Measurements from ENCODE around the gene ACOT4. TPM values are rescaled to one million over a fixed set of nuclear protein-coding genes. Genes with fewer than 3 reads are reported as not detected.
"Not testable (repeated sequence)": the region's sequence is repeated elsewhere in the genome, so short reads cannot be mapped to it uniquely, and the experiment has no call there.

Gene ACOT4
- total RNA-seq, 2 experiments from 2014 or later = 0.83 to 0.93 TPM

DNA sequence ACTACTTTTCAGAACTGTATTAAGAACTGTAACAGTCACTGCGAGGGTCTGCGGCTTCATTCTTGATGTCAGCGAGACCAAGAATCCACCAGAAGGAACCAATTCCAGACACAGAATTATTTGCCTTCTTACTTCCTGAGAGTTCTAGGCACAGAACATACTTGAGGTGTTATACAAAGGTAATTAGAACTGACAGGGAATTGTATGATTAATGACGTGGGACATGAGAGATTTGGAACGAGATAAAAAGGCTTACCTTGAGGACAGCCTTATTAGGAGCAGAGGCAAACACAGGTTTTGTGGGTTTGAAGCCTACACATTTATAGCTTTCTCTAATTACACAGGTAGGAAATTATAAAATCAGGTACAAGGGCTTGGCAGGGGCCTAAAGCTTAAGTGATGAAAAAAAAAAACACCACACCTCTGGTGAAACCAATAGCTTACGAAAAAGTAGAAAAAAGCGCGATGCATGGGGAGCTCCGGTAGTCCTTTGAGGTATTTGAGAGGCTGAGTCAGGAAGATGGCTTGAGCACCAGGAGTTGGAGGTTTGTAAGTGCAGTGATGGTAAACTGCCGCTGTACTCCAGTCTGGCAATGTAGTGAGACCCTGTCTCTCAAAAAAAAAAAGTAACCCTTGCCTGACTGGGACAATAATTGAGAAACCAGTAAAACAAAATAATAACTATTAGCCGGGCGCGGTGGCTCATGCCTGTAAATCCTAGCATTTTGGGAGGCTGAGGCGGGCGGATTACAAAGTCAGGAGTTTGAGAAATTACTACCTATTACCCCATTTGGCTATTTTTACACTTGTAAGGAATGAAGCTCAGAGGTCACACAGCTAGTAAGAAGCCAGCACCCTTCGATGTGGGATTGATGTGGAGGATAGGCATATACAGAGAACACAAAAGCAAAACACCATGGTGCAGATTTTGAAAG is 23.5 kb upstream of the ACOT4 start:
- Mint-ChIP-seq H3K4me1 (peaks cover 41% of the 10 kb centered on the region), H3K4me3 (peak overlapping the region; percentile 85), H3K27ac (peak overlapping the region; percentile 91), H3K36me3 (ENCODE audit: low read depth) (peaks cover 24% of the 10 kb centered on the region), H3K9me3 (peaks cover 4% of the 10 kb centered on the region), H3K27me3 (no peaks in the 10 kb centered on the region)
- no peak for DNase-seq
- CTCF ChIA-PET = interaction anchor here (0.7 to 4.8 kb wide), 17 partner anchors 8 to 257 kb away, joined by 3 to 52 read pairs (median 4); partner anchors contain the start of genes ACOT4, DNAL1 and RIOX1
- POLR2A ChIA-PET = interaction anchor here (0.6 to 4.5 kb wide), 28 partner anchors 9 to 510 kb away, joined by 3 to 44 read pairs (median 4); partner anchors contain the start of genes ACOT4, ACOT6, DNAL1 and NUMB

- CTCF ChIA-PET = interaction anchor here (0.9 to 4.8 kb wide), 16 partner anchors 9 to 257 kb away, joined by 3 to 52 read pairs (median 4); partner anchors contain the start of genes ACOT4, DNAL1 and RIOX1
- peak overlapping the region; percentile 91 for H3K27ac Mint-ChIP-seq
- H3K36me3 Mint-ChIP-seq (ENCODE audit: low read depth) = peaks cover 28% of the 10 kb centered on the region
- POLR2A ChIA-PET = interaction anchor here (0.6 to 4.5 kb wide), 27 partner anchors 9 to 511 kb away, joined by 3 to 44 read pairs (median 4); partner anchors contain the start of genes ACOT4, ACOT6, NUMB and PTGR2
- H3K4me1 Mint-ChIP-seq = peaks cover 41% of the 10 kb centered on the region
- not testable (repeated sequence) for H3K27me3 Mint-ChIP-seq, DNase-seq, H3K9me3 Mint-ChIP-seq
- H3K4me3 Mint-ChIP-seq = peak overlapping the region; percentile 85
Observed at GRCh38 chr14:73568886-73569184, 22.8 kb upstream of the ACOT4 start.

GRCh38 chr14:73569185-73569958 is 22.3 kb upstream of the ACOT4 start, which contains the start of gene ACOT2:
TSS of gene ACOT2 (plus strand) at chr14:73569213. CDS start at chr14:73569241, 28 bp downstream.
- not testable (repeated sequence) for H3K27me3 Mint-ChIP-seq, H3K9me3 Mint-ChIP-seq
- H3K4me3 Mint-ChIP-seq = peak within 1 kb of the TSS; percentile 85
- peak; percentile 77 for DNase-seq
- peak within 1 kb of the TSS; percentile 91 for H3K27ac Mint-ChIP-seq
- CTCF ChIA-PET = interaction anchor here (0.6 to 4.8 kb wide), 26 partner anchors 8 to 382 kb away, joined by 3 to 52 read pairs (median 4); partner anchors contain the start of genes ACOT4, ACOT6, DNAL1 and RIOX1
- peaks cover 41% of the 10 kb centered on the region for H3K4me1 Mint-ChIP-seq
- POLR2A ChIA-PET = interaction anchor here (0.6 to 4.5 kb wide), 32 partner anchors 8 to 905 kb away, joined by 3 to 44 read pairs (median 4); partner anchors contain the start of genes ACOT4, ACOT6, NUMB and PTGR2
- peaks cover 31% of the 10 kb centered on the region for H3K36me3 Mint-ChIP-seq (ENCODE audit: low read depth)

GRCh38 chr14:73570913-73571312 is 20.8 kb upstream of the ACOT4 start:
- ChIA-PET POLR2A (interaction anchor here (0.6 to 4.5 kb wide), 11 partner anchors 9 to 327 kb away, joined by 3 to 44 read pairs (median 3); partner anchors contain the start of genes ACOT4, ACOT6, PTGR2 and RIOX1), CTCF (interaction anchor here (0.6 to 4.8 kb wide), 31 partner anchors 9 to 923 kb away, joined by 3 to 52 read pairs (median 4); partner anchors contain the start of genes ACOT4, ACOT6, ISCA2 and RIOX1)
- H3K27ac Mint-ChIP-seq, H3K27me3 Mint-ChIP-seq, H3K9me3 Mint-ChIP-seq: not testable (repeated sequence)
- H3K36me3 Mint-ChIP-seq (ENCODE audit: low read depth) = peaks cover 28% of the 10 kb centered on the region
- H3K4me1 Mint-ChIP-seq = peaks cover 31% of the 10 kb centered on the region
- H3K4me3 Mint-ChIP-seq = peak overlapping the region; percentile 24
- peak; percentile 70 for DNase-seq

DNA sequence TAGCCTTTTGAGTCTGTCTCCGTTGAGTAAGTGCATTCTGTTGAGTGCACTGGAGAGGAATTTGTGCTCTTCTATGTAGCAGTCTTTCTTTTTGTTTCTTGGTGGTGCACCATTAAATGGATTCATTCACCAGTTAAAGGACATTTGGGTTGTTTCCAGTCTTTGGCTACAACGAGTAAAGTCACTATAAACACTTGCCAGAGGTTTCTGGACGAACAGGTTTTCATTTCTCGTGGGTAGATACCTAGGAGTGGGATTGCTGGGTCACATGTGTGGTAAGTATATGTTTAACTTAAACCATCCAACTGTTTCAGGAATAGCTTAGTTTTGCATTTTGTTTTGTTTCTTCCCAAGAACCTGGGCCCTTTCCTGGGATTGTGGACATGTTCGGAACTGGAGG is 18.6 kb upstream of the ACOT4 start:
- CTCF ChIA-PET = not testable (repeated sequence)

DNA sequence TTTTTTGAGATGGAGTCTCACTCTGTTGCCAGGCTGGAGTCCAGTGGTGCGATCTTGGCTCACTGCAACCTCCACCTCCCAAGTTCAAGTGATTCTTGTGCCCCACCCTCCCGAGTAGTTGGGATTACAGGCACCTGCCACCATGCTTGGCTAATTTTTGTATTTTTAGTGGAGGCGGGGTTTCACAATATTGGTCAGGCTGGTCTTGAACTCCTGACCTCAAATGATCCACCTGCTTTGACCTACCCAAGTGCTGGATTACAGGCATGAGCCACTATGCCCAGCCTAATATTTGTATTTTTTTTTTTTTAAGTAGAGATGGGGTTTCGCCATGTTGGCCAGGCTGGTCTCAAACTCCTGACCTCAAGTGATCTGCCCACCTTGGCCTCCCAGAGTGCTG is 17.9 kb upstream of the ACOT4 start:
- CTCF ChIA-PET, H3K27me3 Mint-ChIP-seq, DNase-seq, H3K4me3 Mint-ChIP-seq, POLR2A ChIA-PET, H3K27ac Mint-ChIP-seq, H3K9me3 Mint-ChIP-seq: not testable (repeated sequence)
- Mint-ChIP-seq H3K36me3 (ENCODE audit: low read depth) (peaks cover 19% of the 10 kb centered on the region), H3K4me1 (peaks cover 12% of the 10 kb centered on the region)

More for the DNA sequence above, 18.6 kb upstream of the ACOT4 start:
- DNase-seq, H3K9me3 Mint-ChIP-seq, H3K4me3 Mint-ChIP-seq, POLR2A ChIA-PET, H3K27me3 Mint-ChIP-seq, H3K27ac Mint-ChIP-seq: not testable (repeated sequence)
- H3K4me1 Mint-ChIP-seq = peaks cover 19% of the 10 kb centered on the region
- H3K36me3 Mint-ChIP-seq (ENCODE audit: low read depth) = peaks cover 20% of the 10 kb centered on the region

GRCh38 chr14:73574251-73574650 is 17.4 kb upstream of the ACOT4 start:
- POLR2A ChIA-PET, H3K9me3 Mint-ChIP-seq, CTCF ChIA-PET, DNase-seq, H3K27me3 Mint-ChIP-seq, H3K27ac Mint-ChIP-seq, H3K4me3 Mint-ChIP-seq: not testable (repeated sequence)
- Mint-ChIP-seq H3K4me1 (peaks cover 11% of the 10 kb centered on the region), H3K36me3 (ENCODE audit: low read depth) (peaks cover 19% of the 10 kb centered on the region)

DNA sequence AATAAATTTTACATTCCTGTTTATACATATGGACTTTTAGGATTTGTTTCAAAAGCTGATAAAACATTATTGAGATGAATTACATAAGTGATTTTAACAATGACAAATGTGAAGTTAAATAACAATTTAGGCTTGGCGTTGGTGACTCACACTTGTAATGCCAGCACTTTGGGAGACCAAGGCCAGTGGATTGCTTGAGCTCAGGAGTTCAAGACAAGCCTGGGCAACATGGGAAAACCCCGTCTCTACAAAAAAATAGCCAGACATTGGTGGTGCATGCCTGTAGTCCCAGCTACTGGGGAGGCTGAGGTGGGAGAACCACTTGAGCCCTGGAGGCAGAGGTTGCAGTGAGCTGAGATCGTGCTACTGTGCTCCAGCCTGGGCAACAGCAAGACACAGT is 15.3 kb upstream of the ACOT4 start:
- POLR2A ChIA-PET = no interaction called here
- no peak for DNase-seq
- Mint-ChIP-seq H3K27me3 (no peaks in the 10 kb centered on the region), H3K9me3 (no peaks in the 10 kb centered on the region), H3K36me3 (ENCODE audit: low read depth) (peaks cover 21% of the 10 kb centered on the region), H3K4me1 (no peaks in the 10 kb centered on the region), H3K4me3 (no peak overlapping the region), H3K27ac (no peak overlapping the region)
- CTCF ChIA-PET = no interaction called here

- ChIA-PET CTCF (interaction anchor here (1.4 kb wide), 1 partner anchor 9 kb away, joined by 5 read pairs; the partner anchor contains the start of gene ACOT2), POLR2A (interaction anchor here (1.1 kb wide), 1 partner anchor 8 kb away, joined by 5 read pairs; the partner anchor contains the start of gene ACOT2)
- not testable (repeated sequence) for DNase-seq, H3K27me3 Mint-ChIP-seq, H3K4me3 Mint-ChIP-seq, H3K27ac Mint-ChIP-seq, H3K9me3 Mint-ChIP-seq, H3K4me1 Mint-ChIP-seq
- H3K36me3 Mint-ChIP-seq (ENCODE audit: low read depth) = peaks cover 21% of the 10 kb centered on the region
Observed at GRCh38 chr14:73577214-73577613, 14.5 kb upstream of the ACOT4 start.

DNA sequence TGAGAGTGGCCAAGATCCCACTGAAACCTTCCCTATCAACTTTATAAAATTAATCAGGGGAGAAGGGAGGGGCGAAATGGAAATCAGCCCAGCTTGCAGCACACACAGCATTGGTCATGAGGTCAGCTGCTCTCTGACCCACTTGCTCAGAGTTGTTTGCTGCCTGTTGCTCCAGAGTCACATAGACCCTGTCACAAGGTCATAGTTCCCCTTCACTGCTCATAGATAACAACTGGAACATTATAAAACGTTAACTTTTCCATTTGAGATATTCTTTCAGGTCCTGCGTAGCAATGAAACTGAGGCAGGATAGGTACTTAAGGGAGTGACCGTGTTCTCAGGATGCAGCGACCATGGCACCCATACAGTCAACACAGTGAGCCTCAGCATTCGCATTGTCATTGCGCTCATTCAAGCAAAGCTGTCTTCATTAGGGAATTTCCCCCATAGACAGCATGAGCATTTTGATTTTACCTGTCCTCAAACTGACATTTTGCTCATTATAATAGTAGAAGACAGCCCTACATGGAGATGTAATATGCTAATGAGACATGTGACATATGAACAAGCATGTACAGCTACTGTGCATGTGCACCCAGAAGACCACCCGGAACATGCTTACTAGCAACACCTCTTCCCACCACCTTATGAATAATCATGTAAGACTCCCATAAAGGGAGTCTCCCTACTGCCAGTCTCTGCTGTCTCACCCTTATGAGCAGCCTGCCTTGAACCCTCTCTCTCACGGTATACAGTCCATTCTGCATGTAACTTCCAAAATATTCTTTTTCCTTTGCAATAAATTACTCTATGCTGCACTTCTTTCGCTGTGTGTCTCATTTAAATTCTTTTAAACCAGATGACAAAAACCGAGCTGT is 9.3 kb upstream of the ACOT4 start:
- H3K9me3 Mint-ChIP-seq; DNase-seq; H3K4me3 Mint-ChIP-seq; H3K4me1 Mint-ChIP-seq; H3K27ac Mint-ChIP-seq; H3K27me3 Mint-ChIP-seq; POLR2A ChIA-PET; H3K36me3 Mint-ChIP-seq (ENCODE audit: low read depth); CTCF ChIA-PET: not testable (repeated sequence)

- no peak overlapping the region for H3K27ac Mint-ChIP-seq
- CTCF ChIA-PET = interaction anchor here (3.2 kb wide), 1 partner anchor 19 kb away, joined by 22 read pairs; the partner anchor contains the start of gene ACOT2
- H3K9me3 Mint-ChIP-seq = no peaks in the 10 kb centered on the region
- no peak overlapping the region for H3K4me3 Mint-ChIP-seq
- DNase-seq = no peak
- H3K27me3 Mint-ChIP-seq = peaks cover 2% of the 10 kb centered on the region
- POLR2A ChIA-PET = no interaction called here
- no peaks in the 10 kb centered on the region for H3K36me3 Mint-ChIP-seq (ENCODE audit: low read depth)
- H3K4me1 Mint-ChIP-seq = peaks cover 7% of the 10 kb centered on the region
Observed at GRCh38 chr14:73588695-73589094, 3.0 kb upstream of the ACOT4 start.

DNA sequence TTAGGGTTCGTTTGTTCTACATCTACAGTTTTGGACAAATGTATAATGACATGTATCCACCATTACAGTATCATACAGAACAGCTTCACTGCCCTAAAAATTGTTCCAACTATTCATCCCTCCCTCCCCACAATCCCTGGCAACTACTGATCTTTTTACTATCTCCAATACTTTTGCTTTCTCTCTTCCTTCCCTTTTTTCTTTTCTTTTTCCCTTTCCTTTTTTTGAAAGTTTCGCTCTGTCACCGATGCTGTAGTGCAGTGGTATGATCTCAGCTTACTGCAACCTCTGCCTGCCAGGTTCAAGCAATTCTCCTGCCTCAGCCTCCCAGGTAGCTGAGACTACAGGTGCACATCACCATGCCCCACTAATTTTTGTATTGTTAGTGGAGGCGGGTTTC is 2.6 kb upstream of the ACOT4 start:
- Mint-ChIP-seq H3K4me3 (no peak overlapping the region), H3K9me3 (no peaks in the 10 kb centered on the region), H3K27ac (no peak overlapping the region), H3K36me3 (ENCODE audit: low read depth) (no peaks in the 10 kb centered on the region), H3K27me3 (peaks cover 2% of the 10 kb centered on the region), H3K4me1 (peaks cover 8% of the 10 kb centered on the region)
- CTCF ChIA-PET = interaction anchor here (0.6 to 3.2 kb wide), 3 partner anchors 19 to 81 kb away, joined by 4 to 22 read pairs (median 5); partner anchors contain the start of gene ACOT2
- POLR2A ChIA-PET = interaction anchor here (0.8 kb wide), 1 partner anchor 21 kb away, joined by 4 read pairs; the partner anchor contains the start of gene ACOT2
- no peak for DNase-seq
